SK-N-SH (cell line): ENCODE results near the gene LECT2. TPM values are rescaled to one million over a fixed set of nuclear protein-coding genes. Genes with fewer than 3 reads are reported as not detected.
A peak's percentile ranks its signal among the peaks of the same experiment; 100 is the strongest.

Experiments
- CTCF ChIA-PET: fragments of 300-600, 350-600 bp; formaldehyde crosslinking; extraction: SDS; loops from one replicate; lab custom pipeline; 2021; lab: Yijun Ruan, JAX
- POLR2A ChIA-PET: fragments of 350-600 bp; sonication (Branson Sonifier 250); formaldehyde crosslinking; extraction: SDS; loops from one replicate; lab custom pipeline; 2020; ENCODE audit warnings: antibody characterized with exemption, inconsistent platforms; lab: Yijun Ruan, JAX
- DNase-seq: peaks from one replicate; pipeline ENCODE4 v3.0.0; 2012
- H2AFZ ChIP-seq: fragments of 200-600 bp; sonication (generic); 2 replicates; pipeline ENCODE4 v1.8.1; 2016; ENCODE audit warnings: antibody characterized with exemption, mild to moderate bottlenecking, low read depth
- H3F3A ChIP-seq: fragments of 200-600 bp; sonication (generic); replicated peaks from 2 replicates; pipeline ENCODE3; 2016; ENCODE audit warnings: antibody characterized with exemption, mild to moderate bottlenecking; ENCODE audit not compliant: insufficient read depth
- H3K27ac ChIP-seq, 2 experiments: fragments of 200-500 bp in 1 of 2; fragments of 200-600 bp in 1 of 2; sonication (Bioruptor generic) in 1 of 2; sonication (generic), shearing (Covaris generic) in 1 of 2; 2 replicates each; pipeline versions ENCODE4 v1.5.1 to v1.6.1; 2014 to 2016; ENCODE audit warnings: low read depth in 2 of 2, inconsistent platforms in 1 of 2, low read length in 1 of 2, mild to moderate bottlenecking in 1 of 2, mixed read lengths in 1 of 2
- H3K27me3 ChIP-seq: fragments of 200-600 bp; sonication (generic), shearing (Covaris generic); 2 replicates; pipeline ENCODE4 v1.6.1; 2016; ENCODE audit warnings: mixed run types; ENCODE audit not compliant: insufficient read depth
- H3K36me3 ChIP-seq, 2 experiments: fragments of 200-500 bp in 1 of 2; fragments of 200-600 bp in 1 of 2; sonication (Bioruptor generic) in 1 of 2; sonication (generic) in 1 of 2; replicated peaks in 1 of 2; 2 replicates each; pipeline versions ENCODE3 to v1.5.1; 2014 to 2016; ENCODE audit warnings: low read length in 1 of 2, mild to moderate bottlenecking in 1 of 2; ENCODE audit not compliant: insufficient read depth in 2 of 2, control insufficient read depth in 1 of 2
- H3K4me1 ChIP-seq, 2 experiments: fragments of 200-500 bp in 1 of 2; fragments of 200-600 bp in 1 of 2; sonication (Bioruptor generic) in 1 of 2; sonication (generic), shearing (Covaris generic) in 1 of 2; 2 replicates each; pipeline versions ENCODE4 v1.5.1 to v1.6.1; 2014 to 2016; ENCODE audit warnings: low read depth in 1 of 2, low read length in 1 of 2, mixed run types in 1 of 2; ENCODE audit not compliant: insufficient read depth in 2 of 2, control insufficient read depth in 1 of 2
- H3K4me2 ChIP-seq: fragments of 200-600 bp; sonication (generic), shearing (Covaris generic); 2 replicates; pipeline ENCODE4 v1.6.1; 2017; ENCODE audit warnings: mixed run types
- H3K4me3 ChIP-seq, 2 experiments: fragments of 200-500 bp in 1 of 2; fragments of 200-600 bp in 1 of 2; sonication (Bioruptor generic) in 1 of 2; sonication (generic), shearing (Covaris generic) in 1 of 2; 2 replicates each; pipeline versions ENCODE4 v1.5.1 to v1.8.1; 2014 to 2016; ENCODE audit warnings: low read depth in 2 of 2, inconsistent platforms in 1 of 2, low read length in 1 of 2, mild to moderate bottlenecking in 1 of 2, mixed read lengths in 1 of 2, moderate library complexity in 1 of 2
- H3K79me2 ChIP-seq: fragments of 200-600 bp; sonication (generic); 2 replicates; pipeline ENCODE4 v1.8.1; 2017; ENCODE audit warnings: mild to moderate bottlenecking; ENCODE audit not compliant: insufficient read depth
- H3K9ac ChIP-seq: fragments of 200-600 bp; sonication (generic); 2 replicates; pipeline ENCODE4 v1.6.1; 2017; ENCODE audit warnings: mixed run types
- H3K9me2 ChIP-seq: fragments of 200-600 bp; sonication (generic); 2 replicates; pipeline ENCODE4 v1.6.1; 2017; ENCODE audit warnings: mixed run types
- H3K9me3 ChIP-seq: fragments of 200-600 bp; sonication (generic); 2 replicates; pipeline ENCODE4 v1.6.1; 2017; ENCODE audit warnings: mixed run types, mild to moderate bottlenecking, moderate library complexity
- H4K20me1 ChIP-seq: fragments of 200-600 bp; sonication (generic); 2 replicates; pipeline ENCODE4 v1.6.1; 2017; ENCODE audit warnings: mild to moderate bottlenecking, mixed run types; ENCODE audit not compliant: insufficient read depth
- ELF1 ChIP-seq: IDR thresholded peaks from 2 replicates; pipeline ENCODE4 v1.4.0; 2012
- EP300 ChIP-seq, 2 experiments: IDR thresholded peaks; 2 replicates each; pipeline versions ENCODE4 v1.4.0 to v1.6.1; 2012; ENCODE audit warnings: borderline replicate concordance in 1 of 2, low read depth in 1 of 2, low read length in 1 of 2
- EZH2phosphoT487 ChIP-seq: fragments of 200-600 bp; sonication (generic); IDR thresholded peaks from 2 replicates; pipeline ENCODE4 v1.6.1; 2017; ENCODE audit warnings: low read depth, mixed run types, mild to moderate bottlenecking, antibody characterized with exemption, moderate library complexity, borderline replicate concordance
- FOSL2 ChIP-seq: IDR thresholded peaks from 2 replicates; pipeline ENCODE4 v1.4.0; 2012; ENCODE audit warnings: low read depth, mild to moderate bottlenecking, moderate library complexity, borderline replicate concordance
- FOXJ3 ChIP-seq: sonication (generic); formaldehyde crosslinking; IDR thresholded peaks from 2 replicates; pipeline ENCODE4 v1.5.1; 2020; ENCODE audit warnings: mild to moderate bottlenecking, missing genetic modification reagents
- FOXM1 ChIP-seq: IDR thresholded peaks from 2 replicates; pipeline ENCODE4 v1.4.0; 2012; ENCODE audit warnings: low read depth, mild to moderate bottlenecking
- GABPA ChIP-seq: IDR thresholded peaks from 2 replicates; pipeline ENCODE4 v1.4.0; 2012; ENCODE audit warnings: low read depth, mild to moderate bottlenecking
- IRF3 ChIP-seq: fragments of 150-350 bp; IDR thresholded peaks from 2 replicates; pipeline ENCODE4 v1.6.1; 2016; ENCODE audit warnings: mild to moderate bottlenecking, low read depth, low read length
- JUND ChIP-seq: IDR thresholded peaks from 2 replicates; pipeline ENCODE4 v1.4.0; 2012
- MAX ChIP-seq: IDR thresholded peaks from 2 replicates; pipeline ENCODE4 v1.4.0; 2012; ENCODE audit warnings: low read depth
- MEF2A ChIP-seq: IDR thresholded peaks from 2 replicates; pipeline ENCODE4 v1.4.0; 2012; ENCODE audit warnings: low read depth, borderline replicate concordance
- MXI1 ChIP-seq: IDR thresholded peaks from 2 replicates; pipeline ENCODE4 v1.6.1; 2012; ENCODE audit warnings: mild to moderate bottlenecking, low read depth, low read length, improper control_type of control experiment
- NFIC ChIP-seq: IDR thresholded peaks from 2 replicates; pipeline ENCODE4 v1.4.0; 2012; ENCODE audit warnings: borderline replicate concordance
- NRF1 ChIP-seq: IDR thresholded peaks from 2 replicates; pipeline ENCODE4 v1.6.1; 2012; ENCODE audit warnings: low read depth, mild to moderate bottlenecking, low read length
- POLR2AphosphoS5 ChIP-seq: IDR thresholded peaks from 2 replicates; pipeline ENCODE4 v1.6.1; 2012; ENCODE audit warnings: low read depth, low read length
- RAD21 ChIP-seq: IDR thresholded peaks from 2 replicates; pipeline ENCODE4 v1.6.1; 2012; ENCODE audit warnings: mild to moderate bottlenecking, low read length
- RCOR1 ChIP-seq: fragments of 150-350 bp; IDR thresholded peaks from 2 replicates; pipeline ENCODE4 v1.6.1; 2017; ENCODE audit warnings: antibody characterized with exemption, low read length
- RFX5 ChIP-seq: IDR thresholded peaks from 2 replicates; pipeline ENCODE4 v1.6.1; 2012; ENCODE audit warnings: mild to moderate bottlenecking, improper control_type of control experiment, low read length
- RXRA ChIP-seq: IDR thresholded peaks from 2 replicates; pipeline ENCODE4 v1.4.0; 2012; ENCODE audit warnings: low read depth, mild to moderate bottlenecking, borderline replicate concordance
- SIN3A ChIP-seq: IDR thresholded peaks from 2 replicates; pipeline ENCODE4 v1.6.1; 2012; ENCODE audit warnings: low read depth, mild to moderate bottlenecking, low read length, moderate library complexity, borderline replicate concordance
- SMC3 ChIP-seq: IDR thresholded peaks from 2 replicates; pipeline ENCODE4 v1.6.1; 2012; ENCODE audit warnings: low read depth, low read length, improper control_type of control experiment
- TAF1 ChIP-seq: IDR thresholded peaks from 2 replicates; pipeline ENCODE4 v1.6.1; 2012; ENCODE audit warnings: low read depth, mild to moderate bottlenecking, low read length, moderate library complexity, borderline replicate concordance
- TCF12 ChIP-seq: IDR thresholded peaks from 2 replicates; pipeline ENCODE4 v1.4.0; 2012
- TEAD4 ChIP-seq: IDR thresholded peaks from 2 replicates; pipeline ENCODE4 v1.4.0; 2012; ENCODE audit warnings: mild to moderate bottlenecking, borderline replicate concordance; ENCODE audit not compliant: insufficient read depth
- YY1 ChIP-seq: IDR thresholded peaks from 2 replicates; pipeline ENCODE4 v1.4.0; 2012; ENCODE audit warnings: low read depth, mild to moderate bottlenecking
- WGBS: methylation state at CpG from one replicate; pipeline ENCODE4 v1.1.6; 2017; ENCODE audit warnings: low lambda C conversion rate; 5-methylcytosine and 5-hydroxymethylcytosine counted together
- polyA plus RNA-seq, 3 experiments: library from polyadenylated mRNA; depleted of rRNA; stranded (reverse); fragments of >200 nt; gene quantifications; 2 replicates each; pipeline ENCODE4 v1.2.3, GENCODE V29; 2012
- TF ChIP-seq, protein P1 (sequence below): IDR thresholded peaks from 2 replicates; pipeline ENCODE4 v1.4.0; 2012; ENCODE audit warnings: low read depth, borderline replicate concordance
- TF ChIP-seq, protein P2 (sequence below): IDR thresholded peaks from 2 replicates; pipeline ENCODE4; 2012

Gene LECT2
- polyA plus RNA-seq, 1 of the 3 experiments (the other 2 are of a cell fraction): 0.18 TPM

GRCh38 chr5:136000147-136000546, 45.4 kb upstream of the LECT2 start (continued):
- TF ChIP-seq, protein P1, sequence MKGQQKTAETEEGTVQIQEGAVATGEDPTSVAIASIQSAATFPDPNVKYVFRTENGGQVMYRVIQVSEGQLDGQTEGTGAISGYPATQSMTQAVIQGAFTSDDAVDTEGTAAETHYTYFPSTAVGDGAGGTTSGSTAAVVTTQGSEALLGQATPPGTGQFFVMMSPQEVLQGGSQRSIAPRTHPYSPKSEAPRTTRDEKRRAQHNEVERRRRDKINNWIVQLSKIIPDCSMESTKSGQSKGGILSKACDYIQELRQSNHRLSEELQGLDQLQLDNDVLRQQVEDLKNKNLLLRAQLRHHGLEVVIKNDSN: no peak
- TF ChIP-seq YY1 (no peak), RFX5 (no peak), MAX (no peak), MEF2A (no peak)

DNA sequence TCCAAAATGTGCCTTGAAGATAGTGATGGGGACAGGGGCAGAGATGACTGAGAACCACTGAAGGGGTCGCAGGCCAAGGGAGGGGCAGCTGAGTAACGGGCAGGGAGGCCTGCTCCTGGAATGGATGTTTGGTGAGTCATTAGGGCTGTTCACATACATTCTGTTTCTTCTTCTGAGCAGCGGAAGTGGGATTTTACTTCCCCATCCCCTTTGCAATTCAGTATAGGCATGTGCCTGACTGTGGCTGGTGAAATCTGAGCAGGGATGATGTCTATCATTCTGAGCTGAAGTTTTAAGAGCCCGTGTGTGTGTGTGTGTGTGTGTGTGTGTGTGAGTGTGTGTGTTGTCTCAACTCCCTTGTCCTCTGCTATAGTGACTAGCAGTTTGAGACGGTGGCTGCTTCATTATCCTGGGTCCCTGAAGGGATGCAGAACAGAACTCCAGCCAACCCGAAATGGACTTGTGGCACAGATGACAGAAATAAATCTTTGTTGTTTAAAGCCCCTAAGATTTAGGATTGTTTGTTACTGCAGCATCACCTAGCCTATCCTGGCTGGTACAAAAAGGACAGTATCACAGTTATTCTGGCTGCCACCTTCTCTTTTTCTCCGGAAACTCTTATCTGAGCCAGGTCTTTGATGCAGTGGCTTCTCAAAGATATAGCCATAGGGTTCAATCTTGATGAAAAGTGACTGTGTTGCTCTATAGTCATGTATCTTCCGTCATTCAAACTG, 44.8 kb upstream of the LECT2 start:
- no peaks in the 10 kb centered on the region for H3K9me2 ChIP-seq
- H3F3A ChIP-seq: peaks cover 46% of the 10 kb centered on the region
- no peak for DNase-seq
- H3K27me3 ChIP-seq: no peaks in the 10 kb centered on the region
- no peak overlapping the region for H2AFZ ChIP-seq
- peaks cover 21 to 45% of the 10 kb centered on the region in 2 experiments for H3K4me1 ChIP-seq
- 0 out of 2 replicates have a peak overlapping the region, but pooled peaks have one; percentile 6 for H3K4me2 ChIP-seq
- peak overlapping the region; percentile 40 to 98 for H3K27ac ChIP-seq
- H4K20me1 ChIP-seq: no peaks in the 10 kb centered on the region
- POLR2A ChIA-PET: no interaction called here
- no peak overlapping the region for H3K4me3 ChIP-seq
- WGBS: 52% methylated on average over 8 of the region's 8 CpGs
- TF ChIP-seq GABPA (peak; percentile 33; the same call in 1 of the 2 replicates), TCF12 (peak; percentile 73), NRF1 (no peak), TAF1 (no peak), RCOR1 (no peak), RFX5 (no peak), YY1 (no peak), RAD21 (no peak), FOXJ3 (CRISPR knock-in tag) (no peak), TEAD4 (0 out of 2 replicates have a peak, but pooled peaks have one; percentile 36), EZH2phosphoT487 (no peak), FOXM1 (peak; percentile 13; the same call in 1 of the 2 replicates), JUND (peak; percentile 44; the same call in 1 of the 2 replicates), ELF1 (0 out of 2 replicates have a peak, but pooled peaks have one; percentile 11), MAX (peak; percentile 42; the same call in 1 of the 2 replicates), NFIC (peak; percentile 45; the same call in 1 of the 2 replicates), SIN3A (no peak; the same call in 1 of the 2 replicates), SMC3 (no peak), FOSL2 (peak; percentile 46; the same call in 1 of the 2 replicates), IRF3 (no peak), RXRA (peak; percentile 38; the same call in 1 of the 2 replicates), MXI1 (no peak), POLR2AphosphoS5 (no peak), EP300 (IDR thresholded peaks at IDR 0.05; ENCODE audit: borderline replicate concordance in 1 of 2, low read depth in 1 of 2, low read length in 1 of 2) (peak in 1 of 2 experiments; percentile 63; a peak in 1 of 4 replicates), MEF2A (no peak)
- TF ChIP-seq, protein P2, sequence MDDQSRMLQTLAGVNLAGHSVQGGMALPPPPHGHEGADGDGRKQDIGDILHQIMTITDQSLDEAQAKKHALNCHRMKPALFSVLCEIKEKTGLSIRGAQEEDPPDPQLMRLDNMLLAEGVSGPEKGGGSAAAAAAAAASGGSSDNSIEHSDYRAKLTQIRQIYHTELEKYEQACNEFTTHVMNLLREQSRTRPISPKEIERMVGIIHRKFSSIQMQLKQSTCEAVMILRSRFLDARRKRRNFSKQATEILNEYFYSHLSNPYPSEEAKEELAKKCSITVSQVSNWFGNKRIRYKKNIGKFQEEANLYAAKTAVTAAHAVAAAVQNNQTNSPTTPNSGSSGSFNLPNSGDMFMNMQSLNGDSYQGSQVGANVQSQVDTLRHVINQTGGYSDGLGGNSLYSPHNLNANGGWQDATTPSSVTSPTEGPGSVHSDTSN: peak; percentile 79
- TF ChIP-seq, protein P1: no peak
- peaks cover 8% of the 10 kb centered on the region; the same call in 1 of the 2 replicates for H3K79me2 ChIP-seq
- no peaks in the 10 kb centered on the region for H3K36me3 ChIP-seq
- H3K9ac ChIP-seq: peak overlapping the region; percentile 17; the same call in 1 of the 2 replicates
- CTCF ChIA-PET: no interaction called here
- H3K9me3 ChIP-seq: no peaks in the 10 kb centered on the region
